K562 (cell line): ENCODE results near the gene MBD6. TPM values are rescaled to one million over a fixed set of nuclear protein-coding genes. Genes with fewer than 3 reads are reported as not detected.

Experiments used
- BRCA1 ChIP-seq, 2 experiments: fragments of 450-650 bp in 1 of 2; sonication (generic) in 1 of 2; formaldehyde crosslinking in 1 of 2; IDR thresholded peaks; 2 replicates each; pipeline versions ENCODE4 v1.5.0 to v1.6.1; 2017 to 2020; ENCODE audit warnings: mild to moderate bottlenecking in 1 of 2, missing genetic modification reagents in 1 of 2
- DPF2 ChIP-seq: fragments of 450-650 bp; IDR thresholded peaks from 2 replicates; pipeline ENCODE4 v1.6.1; 2016
- EP400 ChIP-seq: fragments of 450-650 bp; IDR thresholded peaks from 2 replicates; pipeline ENCODE4 v1.6.1; 2017; ENCODE audit warnings: antibody characterized with exemption, mild to moderate bottlenecking, moderate library complexity
- ETV6 ChIP-seq, 3 experiments: fragments of 150-350 bp in 1 of 3; sonication (generic) in 1 of 3; formaldehyde crosslinking in 1 of 3; IDR thresholded peaks; 2 replicates each; pipeline versions ENCODE4 v1.6.1 to v1.8.0; 2014 to 2022; ENCODE audit warnings: borderline replicate concordance in 2 of 3, low read depth in 2 of 3, antibody characterized with exemption in 1 of 3, low read length in 1 of 3, mild to moderate bottlenecking in 1 of 3, missing genetic modification reagents in 1 of 3
- FIP1L1 ChIP-seq: fragments of 200-400 bp; formaldehyde crosslinking; IDR thresholded peaks from 2 replicates; pipeline ENCODE4 v1.6.1; 2018; ENCODE audit warnings: mild to moderate bottlenecking, low read depth, low read length; ENCODE audit not compliant: poor library complexity, severe bottlenecking
- FOSL1 ChIP-seq: fragments of 200-800 bp; sonication (Bioruptor generic); conservative IDR thresholded peaks from 2 replicates; pipeline ENCODE4 v1.6.1; 2016; ENCODE audit warnings: missing genetic modification characterization, missing compliant biosample characterization
- MCM3 ChIP-seq: fragments of 450-650 bp; IDR thresholded peaks from 2 replicates; pipeline ENCODE4 v1.6.1; 2016
- NR1H2 ChIP-seq: sonication (generic); formaldehyde crosslinking; IDR thresholded peaks from 2 replicates; pipeline ENCODE4 v1.4.0; 2020; ENCODE audit warnings: mild to moderate bottlenecking, missing genetic modification reagents
- NR2C2 ChIP-seq, 2 experiments: fragments of 200-800 bp in 1 of 2; sonication (Bioruptor generic) in 1 of 2; sonication (generic) in 1 of 2; formaldehyde crosslinking in 1 of 2; IDR thresholded peaks; 2 replicates each; pipeline versions ENCODE4 v1.6.1 to v1.8.0; 2016 to 2022; ENCODE audit warnings: mild to moderate bottlenecking in 1 of 2, missing compliant biosample characterization in 1 of 2, missing genetic modification characterization in 1 of 2, missing genetic modification reagents in 1 of 2
- POLR2AphosphoS5 ChIP-seq: IDR thresholded peaks from 2 replicates; pipeline ENCODE4 v1.6.1; 2011; ENCODE audit warnings: mild to moderate bottlenecking, low read depth, low read length, moderate library complexity; ENCODE audit not compliant: control insufficient read depth, insufficient read depth
- RB1 ChIP-seq: fragments of 450-650 bp; IDR thresholded peaks from 2 replicates; pipeline ENCODE4 v1.6.1; 2017; ENCODE audit warnings: low read depth, mild to moderate bottlenecking
- RBM25 ChIP-seq: fragments of 200-400 bp; formaldehyde crosslinking; IDR thresholded peaks from 2 replicates; pipeline ENCODE4 v1.6.1; 2018; ENCODE audit warnings: low read length, low read depth, moderate library complexity; ENCODE audit not compliant: severe bottlenecking
- SAP30 ChIP-seq: fragments of 200-600 bp; sonication (generic); IDR thresholded peaks from 2 replicates; pipeline ENCODE4 v1.6.1; 2012; ENCODE audit warnings: borderline replicate concordance, low read depth, mild to moderate bottlenecking, moderate library complexity, low read length, control low read depth, inconsistent platforms; ENCODE audit not compliant: insufficient read depth, poor library complexity, severe bottlenecking
- SOX6 ChIP-seq: fragments of 450-650 bp; IDR thresholded peaks from 2 replicates; pipeline ENCODE4 v1.6.1; 2014; ENCODE audit warnings: mild to moderate bottlenecking
- SRF ChIP-seq, 2 experiments: fragments of 250-450, 450-650 bp in 1 of 2; sonication (Bioruptor Pico) in 1 of 2; sonication (generic) in 1 of 2; formaldehyde crosslinking; IDR thresholded peaks; 2 replicates each; pipeline versions ENCODE4 v1.5.0 to v1.5.1; 2020 to 2022; ENCODE audit warnings: mild to moderate bottlenecking in 1 of 2, missing genetic modification reagents in 1 of 2
- STAG1 ChIP-seq: sonication (generic); formaldehyde crosslinking; IDR thresholded peaks from 2 replicates; pipeline ENCODE4 v1.5.0; 2020; ENCODE audit warnings: missing genetic modification reagents, borderline replicate concordance
- ZNF12 ChIP-seq: sonication (generic); formaldehyde crosslinking; IDR thresholded peaks from 2 replicates; pipeline ENCODE4 v1.4.0; 2020; ENCODE audit warnings: mild to moderate bottlenecking, missing genetic modification reagents
- ZNF324 ChIP-seq: fragments of 250-450 bp; sonication (Bioruptor Pico); IDR thresholded peaks from 2 replicates; pipeline ENCODE4 v1.4.0; 2020; ENCODE audit warnings: mild to moderate bottlenecking
- ZNF696 ChIP-seq: fragments of 250-450 bp; sonication (Bioruptor Pico); conservative IDR thresholded peaks from 2 replicates; pipeline ENCODE4 v1.4.0; 2020; ENCODE audit warnings: mild to moderate bottlenecking, moderate library complexity
- polyA plus RNA-seq, 8 experiments: library from polyadenylated mRNA; depleted of rRNA in 4 of 8; stranded (reverse) in 5 of 8; unstranded in 3 of 8; fragments of >200 nt; fragmentation: Nextera tagmentation in 2 of 8; fragmentation: Illumina TruSeq in 1 of 8; extraction: Ambion mirVana in 2 of 8; extraction: Trizol in 1 of 8; gene quantifications; 2 replicates each; pipeline versions ENCODE4 v1.2.1 to v1.2.3, GENCODE V29; 2011 to 2014; ENCODE audit warnings: inconsistent platforms in 1 of 8, missing spikeins in 1 of 8
- total RNA-seq, 7 experiments: library from RNA; depleted of rRNA in 6 of 7; stranded (reverse); fragments of >200 nt in 6 of 7; fragmentation: Illumina TruSeq in 2 of 7; extraction: Trizol in 2 of 7; gene quantifications; 2 replicates each; pipeline versions ENCODE4 v1.2.1 to v1.2.3, GENCODE V29; 2011 to 2021; ENCODE audit warnings: low replicate concordance in 1 of 7
- TF ChIP-seq, protein P1 (sequence below): fragments of 250-450 bp; sonication (Bioruptor Pico); IDR thresholded peaks from 2 replicates; pipeline ENCODE4 v1.5.0; 2020; ENCODE audit warnings: mild to moderate bottlenecking
- TF ChIP-seq, protein P2 (sequence below): fragments of 450-650 bp; IDR thresholded peaks from 2 replicates; pipeline ENCODE4 v1.6.1; 2014; ENCODE audit warnings: low read depth, mild to moderate bottlenecking, moderate library complexity, borderline replicate concordance
- TF ChIP-seq, protein P3 (sequence below): sonication (generic); formaldehyde crosslinking; IDR thresholded peaks from 2 replicates; pipeline ENCODE4 v1.8.0; 2022; ENCODE audit warnings: mild to moderate bottlenecking, missing genetic modification reagents

The MBD6 gene
- total and polyA plus RNA-seq, 9 of the 15 experiments (the other 6 are each of a cell fraction or from before 2014, with no cell fraction given): 2.0 to 54.8 (median 3.8) TPM

DNA sequence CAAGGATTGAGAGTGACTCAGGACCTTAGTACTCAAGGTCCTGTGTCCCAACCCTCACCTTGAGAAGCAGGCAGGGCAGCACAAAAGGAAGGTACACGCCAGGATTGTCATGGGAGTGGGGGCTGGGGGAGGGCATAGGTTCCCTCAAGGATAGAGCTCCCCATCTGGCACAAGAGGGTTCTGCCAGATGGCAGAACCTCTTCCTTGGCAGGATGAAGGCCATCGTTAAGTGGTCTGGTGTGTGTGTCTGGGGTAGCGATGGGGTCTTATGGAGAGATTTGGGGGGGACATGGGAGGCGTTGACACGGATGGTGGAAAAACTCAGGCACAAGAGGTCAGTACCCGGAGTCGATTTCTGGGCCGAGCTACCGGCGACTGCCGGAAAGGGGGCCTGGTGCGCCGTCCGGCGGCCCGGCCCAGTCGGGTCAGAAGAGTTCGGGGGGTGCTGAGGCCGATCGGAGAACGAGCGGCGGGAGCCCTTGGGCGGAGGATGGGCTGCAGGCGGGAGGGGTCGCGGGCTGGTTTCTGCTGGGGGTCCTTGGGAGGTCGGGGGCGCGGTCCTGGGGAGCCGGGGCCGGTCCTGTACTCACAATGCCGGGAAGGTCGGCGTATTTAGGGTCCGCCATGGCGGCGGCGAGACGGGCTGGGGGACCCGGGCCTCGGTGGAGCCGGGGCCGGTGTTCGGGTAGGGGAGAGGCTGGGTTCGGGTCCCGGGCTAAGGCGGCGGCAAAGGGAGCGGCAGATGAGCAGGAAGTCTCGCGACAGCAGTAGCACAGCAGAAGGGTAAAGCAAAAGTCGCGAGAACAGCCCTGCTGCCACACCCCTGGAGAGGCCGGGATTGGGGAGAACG lies 24.0 kb downstream of the MBD6 start, which contains the start of gene DCTN2 (continued):
- no peak for TF ChIP-seq ETV6 (IDR thresholded peaks at IDR 0.05; ENCODE audit: borderline replicate concordance in 1 of 2, low read depth in 2 of 2, low read length in 1 of 2)
- 0 out of 2 replicates have a peak, but pooled peaks have one; percentile 33 for TF ChIP-seq ETV6 (CRISPR knock-in tag; IDR thresholded peaks at IDR 0.05; ENCODE audit: borderline replicate concordance)
- TF ChIP-seq SAP30: peak; percentile 40
- TF ChIP-seq, protein P1, sequence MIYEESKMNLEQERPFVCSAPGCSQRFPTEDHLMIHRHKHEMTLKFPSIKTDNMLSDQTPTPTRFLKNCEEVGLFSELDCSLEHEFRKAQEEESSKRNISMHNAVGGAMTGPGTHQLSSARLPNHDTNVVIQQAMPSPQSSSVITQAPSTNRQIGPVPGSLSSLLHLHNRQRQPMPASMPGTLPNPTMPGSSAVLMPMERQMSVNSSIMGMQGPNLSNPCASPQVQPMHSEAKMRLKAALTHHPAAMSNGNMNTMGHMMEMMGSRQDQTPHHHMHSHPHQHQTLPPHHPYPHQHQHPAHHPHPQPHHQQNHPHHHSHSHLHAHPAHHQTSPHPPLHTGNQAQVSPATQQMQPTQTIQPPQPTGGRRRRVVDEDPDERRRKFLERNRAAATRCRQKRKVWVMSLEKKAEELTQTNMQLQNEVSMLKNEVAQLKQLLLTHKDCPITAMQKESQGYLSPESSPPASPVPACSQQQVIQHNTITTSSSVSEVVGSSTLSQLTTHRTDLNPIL (CRISPR knock-in tag): no peak
- TF ChIP-seq ZNF324 (CRISPR knock-in tag): no peak
- 0 out of 2 replicates have a peak, but pooled peaks have one; percentile 1 for TF ChIP-seq SOX6
- 0 out of 4 replicates have a peak, but pooled peaks of 1 of the 2 experiments have one; percentile 42 for TF ChIP-seq SRF (CRISPR knock-in tag; IDR thresholded peaks at IDR 0.05)
- peak; percentile 30; the same call in 1 of the 2 replicates for TF ChIP-seq STAG1 (CRISPR knock-in tag)
- TF ChIP-seq FOSL1 (tag): peak; percentile 47
- TF ChIP-seq, protein P2, sequence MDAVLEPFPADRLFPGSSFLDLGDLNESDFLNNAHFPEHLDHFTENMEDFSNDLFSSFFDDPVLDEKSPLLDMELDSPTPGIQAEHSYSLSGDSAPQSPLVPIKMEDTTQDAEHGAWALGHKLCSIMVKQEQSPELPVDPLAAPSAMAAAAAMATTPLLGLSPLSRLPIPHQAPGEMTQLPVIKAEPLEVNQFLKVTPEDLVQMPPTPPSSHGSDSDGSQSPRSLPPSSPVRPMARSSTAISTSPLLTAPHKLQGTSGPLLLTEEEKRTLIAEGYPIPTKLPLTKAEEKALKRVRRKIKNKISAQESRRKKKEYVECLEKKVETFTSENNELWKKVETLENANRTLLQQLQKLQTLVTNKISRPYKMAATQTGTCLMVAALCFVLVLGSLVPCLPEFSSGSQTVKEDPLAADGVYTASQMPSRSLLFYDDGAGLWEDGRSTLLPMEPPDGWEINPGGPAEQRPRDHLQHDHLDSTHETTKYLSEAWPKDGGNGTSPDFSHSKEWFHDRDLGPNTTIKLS: peak; percentile 94
- peak; percentile 68; the same call in 1 of the 2 replicates for TF ChIP-seq ZNF12 (CRISPR knock-in tag)
- no peak for TF ChIP-seq BRCA1 (IDR thresholded peaks at IDR 0.05)
- 0 out of 2 replicates have a peak, but pooled peaks have one; percentile 38 for TF ChIP-seq BRCA1 (CRISPR knock-in tag; IDR thresholded peaks at IDR 0.05)
- 0 out of 2 replicates have a peak, but pooled peaks have one; percentile 16 for TF ChIP-seq NR2C2 (CRISPR knock-in tag; IDR thresholded peaks at IDR 0.05)
- TF ChIP-seq NR2C2 (tag; IDR thresholded peaks at IDR 0.05): peak; percentile 36; the same call in 1 of the 2 replicates
- peak; percentile 60 for TF ChIP-seq POLR2AphosphoS5
- TF ChIP-seq RBM25: peak; percentile 79
- TF ChIP-seq RB1: peak; percentile 19; the same call in 1 of the 2 replicates
- TF ChIP-seq, protein P3, sequence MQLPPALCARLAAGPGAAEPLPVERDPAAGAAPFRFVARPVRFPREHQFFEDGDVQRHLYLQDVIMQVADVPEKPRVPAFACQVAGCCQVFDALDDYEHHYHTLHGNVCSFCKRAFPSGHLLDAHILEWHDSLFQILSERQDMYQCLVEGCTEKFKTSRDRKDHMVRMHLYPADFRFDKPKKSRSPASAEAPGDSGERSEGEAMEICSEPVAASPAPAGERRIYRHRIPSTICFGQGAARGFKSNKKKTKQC: peak; percentile 32; the same call in 1 of the 2 replicates
- no peak for TF ChIP-seq MCM3
- peak; percentile 91 for TF ChIP-seq FIP1L1
- peak; percentile 52; the same call in 1 of the 2 replicates for TF ChIP-seq EP400
- 0 out of 2 replicates have a peak, but pooled peaks have one; percentile 7 for TF ChIP-seq DPF2
- TF ChIP-seq ZNF696 (CRISPR knock-in tag): no peak
- 0 out of 2 replicates have a peak, but pooled peaks have one; percentile 21 for TF ChIP-seq NR1H2 (CRISPR knock-in tag)
